GM19025 (cell line): Measurements from ENCODE around the gene NUAK1.

Source experiments
- ATAC-seq: cut with Tn5 transposase; IDR thresholded peaks from one replicate; pipeline ENCODE4 v1.9.1; 2021; ENCODE audit warnings: mild to moderate bottlenecking, low read depth, moderate library complexity; ENCODE audit not compliant: unreplicated experiment

Gene NUAK1

GRCh38 chr12:106138633-106139421, at the start of gene NUAK1:
Gene NUAK1 (minus strand): TSS chr12:106138954. CDS start chr12:106138653, 301 bp downstream.
- ATAC-seq: no peak

- no peak for ATAC-seq
Observed at GRCh38 chr12:106188256-106188655, 49.5 kb upstream of the NUAK1 start.

- no peak for ATAC-seq
Observed at GRCh38 chr12:106187842-106188241, 49.1 kb upstream of the NUAK1 start.

GRCh38 chr12:106187155-106187789, 48.5 kb upstream of the NUAK1 start:
- ATAC-seq: no peak

- ATAC-seq: no peak
Observed at GRCh38 chr12:106183735-106184134, 45.0 kb upstream of the NUAK1 start.

GRCh38 chr12:106181401-106182114, 42.8 kb upstream of the NUAK1 start:
- ATAC-seq: no peak

GRCh38 chr12:106179086-106179485, 40.3 kb upstream of the NUAK1 start:
- ATAC-seq: no peak

GRCh38 chr12:106178562-106178961, 39.8 kb upstream of the NUAK1 start:
- ATAC-seq: no peak

GRCh38 chr12:106176560-106176959, 37.8 kb upstream of the NUAK1 start:
- ATAC-seq: no peak

GRCh38 chr12:106174876-106175275, 36.1 kb upstream of the NUAK1 start:
- ATAC-seq: no peak

- no peak for ATAC-seq
Observed at GRCh38 chr12:106173442-106173841, 34.7 kb upstream of the NUAK1 start.

GRCh38 chr12:106171117-106171750, 32.5 kb upstream of the NUAK1 start:
- no peak for ATAC-seq

- ATAC-seq: no peak
Observed at GRCh38 chr12:106170285-106170684, 31.5 kb upstream of the NUAK1 start.

GRCh38 chr12:106163712-106164111, 25.0 kb upstream of the NUAK1 start:
- ATAC-seq: no peak

- ATAC-seq: no peak
Observed at GRCh38 chr12:106161491-106161890, 22.7 kb upstream of the NUAK1 start.

- ATAC-seq: no peak
Observed at GRCh38 chr12:106160915-106161314, 22.2 kb upstream of the NUAK1 start.

- no peak for ATAC-seq
Observed at GRCh38 chr12:106157802-106158201, 19.0 kb upstream of the NUAK1 start.

GRCh38 chr12:106154751-106155273, 16.1 kb upstream of the NUAK1 start:
- ATAC-seq: no peak

GRCh38 chr12:106152334-106152733, 13.6 kb upstream of the NUAK1 start:
- ATAC-seq: no peak

GRCh38 chr12:106150555-106150954, 11.8 kb upstream of the NUAK1 start:
- ATAC-seq: no peak
